ENCODE results near the gene TERF2IP.

- TF ChIP-seq CTCF (IDR thresholded peaks at IDR 0.05) = no peak
- TF ChIP-seq POLR2A (IDR thresholded peaks at IDR 0.05) = no peak
These were observed 50.0 kb downstream of the TERF2IP start for GRCh38 chr16:75697571-75697970.
